Measurements from ENCODE around the gene BRAF.
A peak's percentile ranks its signal among the peaks of the same experiment; 100 is the strongest.
"Not testable (repeated sequence)": the region's sequence is repeated elsewhere in the genome, so short reads cannot be mapped to it uniquely, and the experiment has no call there.

Gene BRAF

DNA sequence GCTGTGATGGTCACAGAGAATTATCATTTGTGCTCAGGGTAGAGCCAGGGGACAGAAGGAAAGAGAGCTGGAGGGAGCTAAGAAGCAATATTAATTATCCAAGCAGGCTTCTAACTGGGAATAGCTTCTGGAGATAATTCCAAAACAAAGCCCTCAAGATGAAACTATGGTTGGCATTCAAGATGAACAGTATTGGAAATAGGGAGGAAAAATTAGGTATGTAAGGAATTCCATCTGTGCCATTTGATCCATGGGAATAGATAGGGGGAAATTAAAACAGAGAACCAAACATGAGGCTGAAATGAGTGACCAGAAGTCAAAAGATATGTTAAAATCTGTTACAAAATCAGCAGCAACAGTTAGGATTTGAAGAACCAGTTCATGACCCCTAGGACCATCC, 152.9 kb downstream of the BRAF start:
- no peak for DNase-seq (ENCODE audit: low read depth)

DNA sequence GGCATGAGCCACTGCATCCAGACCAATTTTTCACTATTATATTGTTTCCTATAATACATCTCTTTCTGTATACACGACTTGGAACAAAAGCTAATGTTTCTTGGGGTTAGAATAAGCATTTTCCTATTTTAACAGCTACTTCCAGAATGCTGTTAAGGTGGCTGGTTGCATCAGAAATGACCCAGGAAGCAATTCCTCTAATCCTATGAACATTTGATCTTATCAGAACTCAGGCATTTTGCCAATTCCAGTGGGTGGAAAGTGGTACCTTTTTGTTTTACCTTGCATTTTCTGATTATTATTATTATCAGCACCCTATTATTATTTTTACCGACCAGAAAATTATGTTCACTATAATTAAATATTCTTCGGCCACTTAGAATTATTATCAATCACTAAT, 154.9 kb downstream of the BRAF start:
- no peak for DNase-seq (ENCODE audit: low read depth)

DNA sequence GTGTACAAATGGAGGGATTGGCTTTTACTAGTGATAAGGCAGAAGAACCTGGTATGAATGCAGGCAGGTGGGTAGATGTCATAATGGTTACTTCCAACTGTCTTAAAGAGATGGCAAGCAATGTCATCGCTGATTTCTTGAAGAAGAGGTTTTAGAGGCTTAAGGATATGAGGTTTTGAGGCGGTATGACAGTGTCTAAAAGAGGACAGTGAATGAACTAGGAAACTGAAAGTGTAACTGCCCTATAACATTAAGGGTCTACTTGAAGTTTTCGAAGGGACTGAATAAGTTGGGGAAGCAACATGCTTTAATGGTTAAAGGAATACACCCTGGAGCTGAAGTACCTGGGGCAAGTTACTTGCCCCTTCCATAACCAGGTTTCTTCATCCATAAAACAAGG, 157.3 kb downstream of the BRAF start:
- DNase-seq (ENCODE audit: low read depth) = no peak

DNA sequence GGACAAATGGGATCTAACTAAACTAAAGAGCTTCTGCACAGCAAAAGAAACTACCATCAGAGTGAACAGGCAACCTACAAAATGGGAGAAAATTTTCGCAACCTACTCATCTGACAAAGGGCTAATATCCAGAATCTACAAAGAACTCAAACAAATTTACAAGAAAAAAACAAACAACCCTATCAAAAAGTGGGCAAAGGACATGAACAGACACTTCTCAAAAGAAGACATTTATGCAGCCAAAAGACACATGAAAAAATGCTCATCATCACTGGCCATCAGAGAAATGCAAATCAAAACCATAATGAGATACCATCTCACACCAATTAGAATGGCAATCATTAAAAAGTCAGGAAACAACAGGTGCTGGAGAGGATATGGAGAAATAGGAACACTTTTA, 159.3 kb downstream of the BRAF start:
- not testable (repeated sequence) for DNase-seq (ENCODE audit: low read depth)

DNA sequence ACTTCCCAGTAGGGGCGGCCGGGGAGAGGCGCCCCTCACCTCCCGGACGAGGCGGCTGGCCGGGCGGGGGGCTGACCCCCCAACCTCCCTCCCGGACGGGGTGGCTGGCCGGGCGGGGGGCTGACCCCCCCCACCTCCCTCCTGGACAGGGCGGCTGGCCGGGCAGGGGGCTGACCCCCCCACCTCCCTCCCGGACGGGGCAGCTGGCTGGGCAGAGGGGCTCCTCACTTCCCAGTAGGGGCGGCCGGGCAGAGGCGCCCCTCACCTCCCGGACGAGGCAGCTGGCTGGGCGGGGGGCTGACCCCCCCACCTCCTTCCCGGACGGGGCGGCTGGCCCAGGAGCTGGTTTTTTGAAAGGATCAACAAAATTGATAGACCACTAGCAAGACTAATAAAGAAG, 161.6 kb downstream of the BRAF start:
- DNase-seq (ENCODE audit: low read depth) = not testable (repeated sequence)

DNA sequence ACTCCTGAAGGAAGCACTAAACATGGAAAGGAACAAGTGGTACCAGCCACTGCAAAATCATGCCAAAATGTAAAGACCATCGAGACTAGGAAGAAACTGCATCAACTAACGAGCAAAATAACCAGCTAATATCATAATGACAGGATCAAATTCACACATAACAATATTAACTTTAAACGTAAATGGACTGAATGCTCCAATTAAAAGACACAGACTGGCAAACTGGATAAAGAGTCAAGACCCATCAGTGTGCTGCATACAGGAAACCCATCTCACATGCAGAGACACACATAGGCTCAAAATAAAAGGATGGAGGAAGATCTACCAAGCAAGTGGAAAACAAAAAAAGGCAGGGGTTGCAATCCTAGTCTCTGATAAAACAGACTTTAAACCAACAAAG, 163.4 kb downstream of the BRAF start:
- DNase-seq (ENCODE audit: low read depth) = not testable (repeated sequence)

DNA sequence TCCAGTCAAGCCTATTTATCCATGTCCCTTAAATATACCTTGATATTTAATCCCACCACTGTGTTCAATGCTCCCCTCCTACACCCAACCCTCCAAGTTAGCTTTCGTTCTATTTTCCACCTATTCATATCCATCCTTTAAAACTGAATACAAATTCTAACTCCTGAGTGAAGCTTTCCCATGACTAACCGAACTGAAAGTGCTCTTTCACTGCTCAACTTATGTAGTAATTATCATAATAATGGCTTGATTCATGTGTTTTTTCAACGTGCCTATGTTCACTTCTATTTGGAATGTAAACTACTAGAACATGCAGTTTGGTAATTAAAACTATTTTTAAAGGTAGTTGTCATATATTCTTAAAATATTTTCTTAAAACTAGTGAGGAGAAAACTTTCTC, 170.2 kb downstream of the BRAF start:
- DNase-seq (ENCODE audit: low read depth) = no peak

DNA sequence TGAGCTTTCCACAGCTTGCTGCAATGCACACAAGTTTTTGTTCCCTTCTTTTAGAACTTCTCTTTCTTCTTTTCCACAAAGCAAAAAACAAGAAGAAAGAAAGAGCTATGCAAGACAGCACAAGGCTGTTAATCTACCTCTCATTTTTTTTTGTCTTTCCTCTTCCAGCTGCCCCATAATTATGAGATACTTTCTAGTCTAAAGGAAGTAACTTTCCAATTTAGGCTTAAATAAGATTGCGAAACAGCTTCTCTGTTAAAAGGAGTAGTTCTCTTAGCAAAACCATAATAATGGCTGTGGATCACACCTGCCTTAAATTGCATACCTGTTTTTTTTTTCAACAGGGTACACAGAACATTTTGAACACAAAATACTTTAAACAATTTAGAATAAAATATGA, 172.2 kb downstream of the BRAF start:
- no peak for DNase-seq (ENCODE audit: low read depth)

DNA sequence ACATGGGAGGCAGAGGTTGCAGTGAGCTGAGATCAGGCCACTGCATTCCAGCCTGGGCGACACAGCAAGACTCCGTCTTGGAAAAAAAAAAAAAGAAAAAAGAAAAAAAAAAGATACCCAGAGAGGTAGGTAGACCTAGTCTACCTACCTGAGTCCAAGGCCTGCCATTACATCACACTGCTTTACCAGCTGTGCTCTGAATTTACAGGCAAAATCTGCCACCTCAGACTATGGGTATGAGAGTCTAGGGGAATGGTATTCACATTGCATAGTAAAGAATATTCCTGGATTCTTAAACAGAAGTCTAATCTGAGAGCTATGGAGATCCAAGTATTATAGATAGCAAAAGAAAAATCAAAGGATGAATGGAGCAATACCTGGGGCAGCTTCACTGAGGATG, 178.0 kb downstream of the BRAF start:
- no peak for DNase-seq (ENCODE audit: low read depth)

DNA sequence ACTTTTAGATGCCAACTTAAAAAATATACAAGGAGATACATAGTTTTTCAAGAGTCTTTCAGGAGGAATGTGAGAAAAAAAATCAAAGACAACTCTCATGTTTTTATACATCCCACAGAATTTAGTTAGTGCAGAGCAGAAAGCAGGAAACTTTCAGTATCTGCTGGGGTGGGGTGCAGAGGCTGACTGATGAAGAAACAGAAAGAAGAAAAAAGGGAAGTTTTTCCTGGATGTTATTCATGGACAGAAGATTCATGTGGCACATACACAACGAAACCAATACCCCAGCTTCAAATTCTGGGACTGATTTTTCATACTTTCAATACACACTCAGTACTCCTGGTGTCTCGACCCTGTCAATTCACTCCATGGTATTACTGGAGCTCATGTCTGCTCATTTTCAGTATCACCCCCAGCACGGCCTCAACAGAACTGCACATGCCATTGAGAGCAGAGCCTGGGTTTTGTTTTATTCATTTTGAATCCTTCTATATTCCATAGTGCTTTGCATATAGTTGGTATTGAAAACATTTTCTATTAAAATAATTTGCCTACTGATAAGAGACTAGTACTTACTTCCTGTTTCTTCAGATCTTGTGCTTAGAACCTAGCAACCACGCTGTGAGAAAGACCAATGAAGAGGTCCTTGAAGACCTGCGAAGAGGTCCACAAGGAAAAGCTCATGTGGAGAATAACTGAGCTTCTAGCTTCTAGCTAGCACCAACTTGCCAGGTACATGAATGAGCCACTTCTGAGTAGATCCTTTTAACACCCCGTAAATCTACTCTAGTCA, 179.3 kb downstream of the BRAF start:
- no peak for DNase-seq (ENCODE audit: low read depth)

DNA sequence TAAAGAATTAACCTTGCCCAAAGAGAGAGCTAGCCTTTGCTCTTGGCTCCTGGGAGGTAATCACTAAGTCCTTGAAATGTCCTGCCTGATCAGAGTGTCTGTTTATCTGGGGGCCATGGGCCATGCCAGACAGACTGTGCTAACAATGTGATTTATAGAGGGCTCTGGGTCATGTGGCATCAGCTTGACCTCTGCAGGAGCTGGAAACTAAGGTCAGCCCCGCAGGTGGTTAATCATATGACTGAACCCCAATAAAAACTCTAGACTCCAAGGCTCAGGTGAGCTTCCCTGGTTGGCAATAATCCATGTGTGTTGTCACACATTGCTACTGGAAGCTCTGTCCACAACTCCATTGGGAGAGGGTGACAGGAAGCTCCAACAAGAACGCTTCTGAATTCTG, 180.7 kb downstream of the BRAF start:
- no peak for DNase-seq (ENCODE audit: low read depth)

DNA sequence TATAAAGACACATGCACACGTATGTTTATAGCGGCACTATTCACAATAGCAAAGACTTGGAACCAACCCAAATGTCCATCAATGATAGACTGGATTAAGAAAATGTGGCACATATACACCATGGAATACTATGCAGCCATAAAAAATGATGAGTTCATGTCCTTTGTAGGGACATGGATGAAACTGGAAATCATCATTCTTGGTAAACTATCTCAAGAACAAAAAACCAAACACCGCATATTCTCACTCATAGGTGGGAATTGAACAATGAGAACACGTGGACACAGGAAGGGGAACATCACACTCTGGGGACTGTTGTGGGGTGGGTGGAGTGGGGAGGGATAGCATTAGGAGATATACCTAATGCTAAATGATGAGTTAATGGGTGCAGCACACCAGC, 181.5 kb downstream of the BRAF start:
- DNase-seq (ENCODE audit: low read depth) = not testable (repeated sequence)

DNA sequence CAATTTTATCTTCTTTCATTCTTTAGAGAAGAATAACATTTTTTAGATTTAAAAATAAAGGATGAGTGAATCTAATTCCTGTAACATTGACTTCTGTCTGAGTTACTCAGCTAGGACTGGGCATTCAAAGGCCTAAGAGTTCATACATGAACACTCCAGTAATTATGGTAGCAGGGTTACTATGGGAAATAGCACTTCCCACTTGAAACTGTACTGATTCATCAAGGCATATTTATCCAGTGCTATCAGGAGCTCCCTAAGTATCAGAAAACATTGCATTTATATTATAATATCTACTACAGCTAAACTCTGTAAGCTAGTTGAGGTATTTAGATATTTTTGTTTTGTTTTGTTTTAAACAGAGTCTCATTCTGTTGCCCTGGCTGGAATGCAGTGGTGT, 186.4 kb downstream of the BRAF start:
- DNase-seq (ENCODE audit: low read depth) = no peak

DNA sequence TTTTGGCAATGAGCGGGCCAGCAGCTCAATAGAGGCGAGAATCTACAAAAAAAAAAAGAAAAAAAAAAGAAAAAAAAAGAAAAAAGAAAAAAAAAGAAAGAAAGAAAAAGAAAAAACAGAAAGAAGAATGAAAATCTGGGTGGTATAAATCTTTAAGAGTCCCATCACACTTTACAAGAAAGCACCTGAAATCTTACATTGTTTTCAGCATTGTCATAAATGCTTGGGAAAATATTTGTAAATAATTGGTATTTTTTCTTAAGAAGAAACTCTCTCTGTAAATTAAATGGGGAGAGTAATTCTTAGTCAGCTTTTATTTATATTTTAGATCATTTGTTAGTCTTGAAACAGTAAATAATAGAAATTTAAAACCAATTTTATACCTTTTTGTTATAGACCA, 190.0 kb downstream of the BRAF start:
- DNase-seq (ENCODE audit: low read depth) = no peak

DNA sequence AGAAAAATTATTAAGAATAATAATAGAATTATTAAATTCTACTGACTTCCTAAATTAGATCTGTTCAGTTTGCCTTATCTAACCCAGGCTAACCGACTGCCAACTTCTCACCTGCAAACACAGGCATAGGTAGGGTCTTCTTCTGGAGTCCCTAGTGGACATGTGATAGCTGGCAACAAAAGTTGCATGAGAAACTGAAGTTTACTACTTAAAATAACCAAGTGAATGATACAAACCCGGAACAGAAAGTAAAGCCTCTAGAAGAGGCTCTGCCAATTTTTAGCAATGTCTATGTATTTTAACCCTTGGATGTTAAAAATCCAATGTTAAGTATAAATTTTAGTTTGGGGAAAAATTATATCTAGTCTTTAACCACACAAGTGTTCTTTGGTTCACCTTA, 190.6 kb downstream of the BRAF start:
- DNase-seq (ENCODE audit: low read depth) = no peak

DNA sequence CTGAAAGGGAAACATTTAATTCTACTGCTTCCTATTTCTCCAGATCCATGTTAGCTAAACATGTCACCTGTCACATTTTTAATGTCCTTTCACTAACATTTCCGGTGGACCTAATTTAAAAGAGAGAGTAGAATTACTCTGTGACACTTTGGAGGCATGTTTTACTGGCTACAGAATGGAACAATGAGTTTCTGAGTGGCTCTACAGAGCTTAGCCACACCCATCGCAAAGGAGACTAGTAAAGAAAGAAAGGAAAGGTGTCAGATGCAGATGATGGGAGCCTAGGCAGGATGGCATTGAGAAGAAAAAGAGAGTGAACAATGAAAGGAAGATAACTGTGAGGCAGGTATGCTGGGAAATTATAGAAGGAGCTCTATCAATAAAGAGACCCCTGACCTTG, 192.3 kb downstream of the BRAF start:
- DNase-seq (ENCODE audit: low read depth) = no peak

DNA sequence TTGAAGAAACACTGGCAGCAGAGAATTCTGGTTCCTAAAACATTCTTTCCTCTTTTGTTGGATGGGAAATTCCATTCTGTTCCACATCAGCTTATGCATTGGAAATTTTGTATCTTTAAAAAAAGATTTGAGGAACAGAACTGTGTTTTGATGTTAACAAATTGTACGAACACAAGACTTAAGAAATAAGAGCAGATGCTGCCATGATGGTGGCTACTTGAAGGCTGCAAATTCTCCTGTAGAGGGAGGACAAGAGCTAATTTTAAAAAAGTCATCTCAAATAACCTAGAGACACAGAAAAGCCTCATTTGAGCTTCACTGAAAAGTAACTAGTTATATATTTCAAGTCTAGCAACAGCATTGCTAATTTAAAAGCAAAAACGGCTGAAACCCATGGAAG, 198.4 kb downstream of the BRAF start:
- DNase-seq (ENCODE audit: low read depth) = no peak

DNA sequence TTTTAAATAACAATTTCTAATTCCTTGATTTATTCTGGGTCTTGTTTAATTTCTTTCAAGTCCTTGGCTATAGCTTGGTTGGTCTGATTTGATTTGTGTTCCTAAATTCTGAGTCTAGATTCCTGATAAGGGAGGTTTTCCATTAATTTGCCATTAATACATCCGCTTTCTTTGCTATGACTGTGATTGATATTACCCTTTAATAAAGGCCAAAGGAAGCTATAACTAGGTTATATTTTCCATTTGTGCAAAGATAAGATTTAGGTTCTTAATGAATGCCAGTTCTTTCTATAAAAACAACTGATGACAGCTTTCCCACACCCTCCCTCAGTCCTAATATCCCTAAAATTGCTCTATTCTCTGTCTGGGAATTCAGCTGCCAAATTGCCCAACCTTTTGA, 200.0 kb downstream of the BRAF start:
- DNase-seq (ENCODE audit: low read depth) = no peak

DNA sequence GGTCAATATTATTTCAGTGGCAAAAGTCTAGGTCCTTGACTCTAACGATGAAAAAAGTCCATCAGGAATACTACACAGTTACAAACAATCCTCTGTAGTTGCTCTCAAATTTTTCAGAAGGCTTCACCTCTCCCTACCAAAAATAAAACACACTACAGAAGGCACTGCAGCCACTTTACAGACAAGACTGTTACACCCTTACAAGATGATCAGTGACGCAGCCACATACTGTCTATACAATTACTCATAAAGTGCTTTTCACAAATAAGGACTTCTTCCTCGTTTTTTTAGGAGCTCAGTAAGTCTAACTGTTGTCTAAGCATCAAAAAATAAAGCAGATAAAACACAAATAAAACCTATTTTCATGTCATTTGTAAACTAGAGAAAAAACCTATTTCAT, 201.2 kb downstream of the BRAF start:
- DNase-seq (ENCODE audit: low read depth) = no peak

DNA sequence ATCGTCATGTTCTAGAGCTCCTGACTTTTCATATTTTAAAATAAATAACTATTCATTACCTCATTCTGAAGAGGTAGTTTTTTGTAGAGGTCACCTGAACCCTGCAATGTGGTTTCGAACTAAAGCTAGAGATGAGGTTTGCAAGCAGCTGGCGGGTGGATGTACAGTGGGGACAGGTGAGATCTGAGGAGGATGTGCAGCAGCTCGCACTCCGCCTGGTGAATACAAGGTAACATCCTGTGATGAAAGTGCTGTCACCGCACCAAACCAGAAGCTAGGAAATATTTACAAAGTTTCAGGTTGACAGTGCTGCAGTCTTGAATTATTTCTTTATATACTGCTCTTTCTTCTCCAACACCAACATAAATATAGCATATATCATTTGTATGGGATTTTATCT, 201.7 kb downstream of the BRAF start:
- DNase-seq (ENCODE audit: low read depth) = peak; percentile 5

DNA sequence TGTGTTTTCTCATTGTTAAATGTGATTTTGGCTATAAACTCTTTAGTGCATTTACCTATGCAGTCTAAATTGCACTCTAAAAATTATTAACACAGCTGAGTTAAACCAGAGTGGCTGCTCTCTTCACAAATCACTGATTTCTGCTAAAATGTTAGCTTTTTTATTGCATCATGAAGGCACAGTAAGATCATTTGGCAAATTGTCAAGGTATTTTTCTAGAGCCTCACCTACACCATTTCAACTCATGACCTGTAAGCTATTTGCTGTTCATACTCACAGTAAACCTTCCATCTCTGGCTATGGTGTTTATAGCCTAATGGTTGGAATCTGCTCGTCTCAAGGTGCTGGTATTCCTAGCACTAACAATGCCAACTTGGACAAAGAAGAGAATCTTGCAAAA, 202.5 kb downstream of the BRAF start:
- DNase-seq (ENCODE audit: low read depth) = no peak

DNA sequence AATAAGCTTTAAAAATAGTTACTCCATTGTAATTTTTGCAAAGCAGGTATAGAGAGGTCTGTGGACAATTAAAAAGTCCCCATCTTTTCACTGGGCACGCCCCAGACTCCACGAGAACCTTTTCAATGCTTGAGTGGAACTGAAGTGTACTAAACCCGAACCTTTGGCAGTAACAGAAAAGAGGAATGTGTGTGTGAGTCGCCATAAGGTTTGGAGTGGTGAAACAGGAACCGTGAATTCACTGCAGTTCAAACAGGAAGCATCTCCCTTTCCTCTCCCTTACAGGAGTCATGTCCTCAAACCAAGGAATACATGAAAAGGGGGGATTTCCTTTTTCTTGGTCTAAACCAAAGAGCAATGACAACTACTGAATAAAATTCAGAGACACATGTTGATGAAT, 205.0 kb downstream of the BRAF start:
- no peak for DNase-seq (ENCODE audit: low read depth)

DNA sequence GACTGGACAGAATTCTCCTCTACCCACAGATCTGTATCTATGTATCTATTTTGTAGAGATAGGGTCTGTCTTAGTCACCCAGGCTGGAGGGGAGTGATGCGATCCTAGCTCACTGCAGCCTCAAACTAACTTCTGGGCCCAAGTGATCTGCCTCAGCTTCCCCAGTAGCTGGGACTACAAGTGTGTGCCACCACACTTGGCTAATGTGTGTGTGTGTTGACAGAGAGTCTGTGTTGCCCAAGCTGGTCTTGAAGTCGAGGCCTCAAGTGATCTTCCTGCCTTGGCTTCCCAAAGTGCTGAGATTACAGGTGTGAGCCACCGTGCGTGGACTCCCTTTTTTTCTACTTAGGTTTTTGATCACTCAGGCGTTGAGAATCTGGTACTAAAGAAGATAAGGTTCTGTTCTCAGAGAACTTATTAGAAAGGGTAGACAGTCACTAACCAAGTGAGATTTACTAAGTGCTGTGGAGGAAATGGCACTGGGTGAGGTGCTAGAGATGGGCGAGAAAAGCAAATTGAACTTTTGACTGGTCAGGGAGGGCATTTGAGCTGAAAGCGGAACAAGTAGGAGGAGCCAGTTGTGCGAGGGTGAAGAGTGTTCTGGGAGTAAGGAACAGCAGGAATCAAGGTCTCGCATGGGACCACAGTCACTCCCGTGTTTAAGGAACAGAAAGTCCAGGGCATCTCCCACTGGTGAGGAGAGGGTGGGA, 210.2 kb downstream of the BRAF start:
- DNase-seq (ENCODE audit: low read depth) = no peak

DNA sequence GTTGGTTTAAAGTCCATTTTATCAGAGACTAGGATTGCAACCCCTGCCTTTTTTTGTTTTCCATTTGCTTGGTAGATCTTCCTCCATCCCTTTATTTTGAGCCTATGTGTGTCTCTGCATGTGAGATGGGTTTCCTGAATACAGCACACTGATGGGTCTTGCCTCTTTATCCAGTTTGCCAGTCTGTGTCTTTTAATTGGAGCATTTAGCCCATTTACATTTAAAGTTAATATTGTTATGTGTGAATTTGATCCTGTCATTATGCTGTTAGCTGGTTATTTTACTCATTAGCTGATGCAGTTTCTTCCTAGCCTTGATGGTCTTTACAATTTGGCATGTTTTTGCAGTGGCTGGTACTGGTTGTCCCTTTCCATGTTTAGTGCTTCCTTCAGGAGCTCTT, 212.3 kb downstream of the BRAF start:
- not testable (repeated sequence) for DNase-seq (ENCODE audit: low read depth)

Data from activated T-helper 1 cell treated with Interleukin-2 at 50 U/mL for 16 hours (primary cell).